Measurements from ENCODE around the gene PCNX3.

PCNX3 gene

GRCh38 chr11:65640483-65641296, 25.1 kb downstream of the PCNX3 start:
- no peak for DNase-seq (ENCODE audit: low read depth)

GRCh38 chr11:65641297-65642013, 25.9 kb downstream of the PCNX3 start:
- DNase-seq (ENCODE audit: low read depth) = no peak

- DNase-seq (ENCODE audit: low read depth) = no peak
These were observed 26.6 kb downstream of the PCNX3 start for GRCh38 chr11:65642014-65642671.

GRCh38 chr11:65643971-65644370, 28.4 kb downstream of the PCNX3 start:
- DNase-seq (ENCODE audit: low read depth) = no peak

GRCh38 chr11:65644837-65645236, 29.3 kb downstream of the PCNX3 start:
- no peak for DNase-seq (ENCODE audit: low read depth)

GRCh38 chr11:65645710-65646109, 30.1 kb downstream of the PCNX3 start:
- DNase-seq (ENCODE audit: low read depth) = no peak

- no peak for DNase-seq (ENCODE audit: low read depth)
These were observed 30.8 kb downstream of the PCNX3 start for GRCh38 chr11:65646288-65646957.

GRCh38 chr11:65646958-65647701, 31.6 kb downstream of the PCNX3 start:
- no peak for DNase-seq (ENCODE audit: low read depth)

GRCh38 chr11:65648997-65649493, 33.5 kb downstream of the PCNX3 start:
- DNase-seq (ENCODE audit: low read depth) = no peak

GRCh38 chr11:65649656-65650546, 34.3 kb downstream of the PCNX3 start:
- no peak for DNase-seq (ENCODE audit: low read depth)

- DNase-seq (ENCODE audit: low read depth) = no peak
These were observed 35.2 kb downstream of the PCNX3 start for GRCh38 chr11:65650547-65651338.

- no peak for DNase-seq (ENCODE audit: low read depth)
These were observed 35.7 kb downstream of the PCNX3 start for GRCh38 chr11:65651339-65651588.

- no peak for DNase-seq (ENCODE audit: low read depth)
These were observed 36.3 kb downstream of the PCNX3 start for GRCh38 chr11:65651589-65652510.

- peak; percentile 97 for DNase-seq (ENCODE audit: low read depth)
These were observed 37.1 kb downstream of the PCNX3 start for GRCh38 chr11:65652511-65653228.

GRCh38 chr11:65653229-65654225, 38.0 kb downstream of the PCNX3 start:
- DNase-seq (ENCODE audit: low read depth) = no peak
